HepG2 (cell line): ENCODE measurements around the gene FAM131A. TPM values are rescaled to one million over a fixed set of nuclear protein-coding genes. Genes with fewer than 3 reads are reported as not detected.
A peak's percentile ranks its signal among the peaks of the same experiment; 100 is the strongest.

Experiments used
- AKAP8 ChIP-seq: sonication (generic); formaldehyde crosslinking; IDR thresholded peaks from 2 replicates; pipeline ENCODE4 v1.5.1; 2020; ENCODE audit warnings: mild to moderate bottlenecking, missing genetic modification reagents
- DNMT1 ChIP-seq: sonication (generic); formaldehyde crosslinking; IDR thresholded peaks from 2 replicates; pipeline ENCODE4 v1.5.1; 2020; ENCODE audit warnings: mild to moderate bottlenecking, missing genetic modification reagents
- ESRRA ChIP-seq: sonication (generic); formaldehyde crosslinking; IDR thresholded peaks from 2 replicates; pipeline ENCODE4 v1.5.1; 2020; ENCODE audit warnings: mild to moderate bottlenecking, low read depth, missing genetic modification reagents
- HES4 ChIP-seq: sonication (generic); formaldehyde crosslinking; IDR thresholded peaks from 2 replicates; pipeline ENCODE4 v1.9.0; 2021; ENCODE audit warnings: mild to moderate bottlenecking, missing genetic modification reagents, borderline replicate concordance
- KDM5B ChIP-seq: sonication (generic); formaldehyde crosslinking; IDR thresholded peaks from 2 replicates; pipeline ENCODE4 v1.4.0; 2020; ENCODE audit warnings: missing genetic modification reagents, mild to moderate bottlenecking, borderline replicate concordance
- KLF15 ChIP-seq: sonication (generic); formaldehyde crosslinking; IDR thresholded peaks from 2 replicates; pipeline ENCODE4 v1.8.1; 2023; ENCODE audit warnings: borderline replicate concordance, mild to moderate bottlenecking, inconsistent platforms, missing genetic modification reagents, mixed read lengths
- NFAT5 ChIP-seq: sonication (generic); formaldehyde crosslinking; IDR thresholded peaks from 2 replicates; pipeline ENCODE4 v1.4.0; 2020; ENCODE audit warnings: missing genetic modification reagents
- RFXAP ChIP-seq: sonication (generic); formaldehyde crosslinking; IDR thresholded peaks from 2 replicates; pipeline ENCODE4 v1.4.0; 2020; ENCODE audit warnings: missing genetic modification reagents, borderline replicate concordance
- THAP11 ChIP-seq: IDR thresholded peaks from 2 replicates; pipeline ENCODE4 v1.6.1; 2016; ENCODE audit warnings: missing biosample characterization, missing genetic modification reagents
- UBTF ChIP-seq: sonication (generic); formaldehyde crosslinking; IDR thresholded peaks from 2 replicates; pipeline ENCODE4 v1.4.0; 2020; ENCODE audit warnings: mild to moderate bottlenecking, missing genetic modification reagents
- ZBTB2 ChIP-seq: sonication (generic); formaldehyde crosslinking; IDR thresholded peaks from 2 replicates; pipeline ENCODE4 v1.8.0; 2022; ENCODE audit warnings: low read depth, missing genetic modification reagents
- ZBTB4 ChIP-seq: sonication (generic); formaldehyde crosslinking; IDR thresholded peaks from 2 replicates; pipeline ENCODE4 v1.4.0; 2020; ENCODE audit warnings: missing genetic modification reagents, mild to moderate bottlenecking, borderline replicate concordance
- ZNF263 ChIP-seq: sonication (generic); formaldehyde crosslinking; IDR thresholded peaks from 2 replicates; pipeline ENCODE4 v1.4.0; 2020; ENCODE audit warnings: missing genetic modification reagents
- ZNF547 ChIP-seq: sonication (generic); formaldehyde crosslinking; IDR thresholded peaks from 2 replicates; pipeline ENCODE4 v1.5.1; 2020; ENCODE audit warnings: mild to moderate bottlenecking, missing genetic modification reagents
- ZNF768 ChIP-seq: sonication (generic); formaldehyde crosslinking; IDR thresholded peaks from 2 replicates; pipeline ENCODE4 v1.4.0; 2020; ENCODE audit warnings: missing genetic modification reagents
- polyA plus RNA-seq, 8 experiments: library from polyadenylated mRNA; depleted of rRNA in 3 of 8; stranded (reverse) in 7 of 8; unstranded in 1 of 8; fragments of >200 nt; fragmentation: Illumina TruSeq in 4 of 8; extraction: Trizol in 4 of 8; gene quantifications; 2 replicates each; pipeline versions ENCODE4 v1.2.1 to v1.2.3, GENCODE V29; 2011 to 2016; ENCODE audit warnings: low read depth in 4 of 8, missing spikeins in 1 of 8, mixed read lengths in 1 of 8; ENCODE audit not compliant: insufficient read depth in 1 of 8
- total RNA-seq, 5 experiments: library from RNA; depleted of rRNA; stranded (reverse); fragments of >200 nt; fragmentation: Illumina TruSeq; extraction: Trizol; gene quantifications; 2 replicates each; pipeline ENCODE4 v1.2.3, GENCODE V29; 2016; ENCODE audit warnings: low read depth in 1 of 5

Gene FAM131A
- total and polyA plus RNA-seq, 2 of the 13 experiments (the other 11 are each of a cell fraction or from before 2014, with no cell fraction given), result 9.2 to 9.3 TPM

- TF ChIP-seq ZBTB4 (CRISPR knock-in tag), result 0 out of 2 replicates have a peak, but pooled peaks have one; percentile 80
- TF ChIP-seq KLF15 (CRISPR knock-in tag), result 0 out of 2 replicates have a peak, but pooled peaks have one; percentile 34
- TF ChIP-seq KDM5B (CRISPR knock-in tag), result peak; percentile 53; the same call in 1 of the 2 replicates
- 0 out of 2 replicates have a peak, but pooled peaks have one; percentile 58 for TF ChIP-seq UBTF
- 0 out of 2 replicates have a peak, but pooled peaks have one; percentile 5 for TF ChIP-seq ESRRA (CRISPR knock-in tag)
- peak; percentile 40; the same call in 1 of the 2 replicates for TF ChIP-seq ZNF768 (CRISPR knock-in tag)
- TF ChIP-seq DNMT1 (CRISPR knock-in tag), result 0 out of 2 replicates have a peak, but pooled peaks have one; percentile 28
- peak; percentile 26; the same call in 1 of the 2 replicates for TF ChIP-seq AKAP8 (CRISPR knock-in tag)
- peak; percentile 84; the same call in 1 of the 2 replicates for TF ChIP-seq HES4 (CRISPR knock-in tag)
- TF ChIP-seq ZBTB2, result no peak
- TF ChIP-seq RFXAP, result no peak
- 0 out of 2 replicates have a peak, but pooled peaks have one; percentile 5 for TF ChIP-seq THAP11
- 0 out of 2 replicates have a peak, but pooled peaks have one; percentile 30 for TF ChIP-seq ZNF263
- TF ChIP-seq NFAT5, result peak; percentile 17; the same call in 1 of the 2 replicates
- TF ChIP-seq ZNF547 (CRISPR knock-in tag), result peak; percentile 31; the same call in 1 of the 2 replicates
Measured at GRCh38 chr3:184360929-184361531, 23.6 kb downstream of the FAM131A start (continued).
